Amygdala (tissue), 56 donors: Measurements from ENCODE around the gene MAMLD1.

Experiments used
- DNase-seq, 56 donors: peaks; one replicate each; lab custom pipeline; 2025; lab: John Stamatoyannopoulos, UW

MAMLD1 gene

GRCh38 chrX:150517303-150517910 is 154.3 kb downstream of the MAMLD1 start:
- no peak for DNase-seq

- no peak for DNase-seq
Observed at GRCh38 chrX:150522494-150522893, 159.4 kb downstream of the MAMLD1 start.

GRCh38 chrX:150525061-150525919 is 162.2 kb downstream of the MAMLD1 start:
- peak in 55 of 56 donors; percentile 5 to 89 (median 66) for DNase-seq

DNA sequence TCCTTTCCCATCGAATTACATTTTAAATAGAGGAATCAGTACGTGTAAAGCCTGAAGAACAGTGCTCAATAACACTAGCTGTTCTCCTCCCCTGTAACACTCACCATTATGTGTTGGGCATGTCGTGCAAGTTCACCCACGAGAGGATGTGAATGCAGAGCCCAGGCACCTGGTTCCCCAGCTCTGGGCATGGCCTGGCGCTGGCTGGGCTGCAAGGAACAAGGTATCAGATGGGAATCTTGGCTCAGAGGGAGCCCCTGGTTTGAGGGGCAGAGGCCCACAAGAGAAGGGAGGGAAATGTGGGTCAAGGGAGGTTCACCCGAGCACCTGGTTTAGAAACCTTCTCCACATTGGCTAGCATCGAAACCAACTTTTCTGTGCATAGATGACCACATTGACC is 163.6 kb downstream of the MAMLD1 start:
- DNase-seq = no peak

DNA sequence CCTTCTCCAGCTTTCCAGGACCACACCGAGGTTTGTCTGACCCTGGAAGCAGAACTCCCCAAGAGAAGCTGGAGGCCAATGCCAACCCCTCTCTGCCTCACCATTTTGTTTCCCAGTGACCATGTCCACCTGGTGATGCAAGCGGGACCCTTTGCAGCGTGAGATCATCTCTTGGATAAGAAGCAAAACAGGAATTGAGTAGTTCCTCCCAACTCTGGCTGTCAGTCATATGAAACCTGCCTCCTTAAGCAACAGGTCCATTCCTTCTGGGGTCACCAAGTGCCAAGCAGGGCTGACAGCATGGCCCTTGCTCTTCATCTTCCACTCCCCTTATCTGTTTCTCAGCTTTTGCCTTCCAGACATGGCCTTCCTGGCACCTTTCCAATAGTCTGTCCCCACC is 164.0 kb downstream of the MAMLD1 start:
- no peak for DNase-seq

- DNase-seq = no peak
Observed at GRCh38 chrX:150529587-150529986, 166.5 kb downstream of the MAMLD1 start.

DNA sequence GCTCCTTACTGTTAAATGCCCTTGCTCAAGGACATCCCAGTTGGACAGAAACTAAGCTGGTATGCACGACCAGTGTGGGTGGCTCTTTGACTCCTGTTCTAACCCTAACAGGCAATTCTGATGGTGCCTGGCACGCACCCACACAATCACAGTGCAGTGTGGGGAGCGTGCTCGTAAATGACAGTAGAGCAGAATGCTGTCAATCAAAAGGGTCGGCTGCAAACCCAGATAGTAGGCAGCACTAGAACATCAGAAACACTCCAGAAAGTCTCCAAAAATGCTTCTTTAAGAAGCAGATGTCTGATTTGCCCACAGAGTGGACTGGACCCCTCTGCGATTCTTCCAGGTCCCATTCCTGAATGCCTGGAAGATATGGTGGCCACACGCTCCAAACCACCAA is 167.7 kb downstream of the MAMLD1 start:
- no peak for DNase-seq

DNA sequence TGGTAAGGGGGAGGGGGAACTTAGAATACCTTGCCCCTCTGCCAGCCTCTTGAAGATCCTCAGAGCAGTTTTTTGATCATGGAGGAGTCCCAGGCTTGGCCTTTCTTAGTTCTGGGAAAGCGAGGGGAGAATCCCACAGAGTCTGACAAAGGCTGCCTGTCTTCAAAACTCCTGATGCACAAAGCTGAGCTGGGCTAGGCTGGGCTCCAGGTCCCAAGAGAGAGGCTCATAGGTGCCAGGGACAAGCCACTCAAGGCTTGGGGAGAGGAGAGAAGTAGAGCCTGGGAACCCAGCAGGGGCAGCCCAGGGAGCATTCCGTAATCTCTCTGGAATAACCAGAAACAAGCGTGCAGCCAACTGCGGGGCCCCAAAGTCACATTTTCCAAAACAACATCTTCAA is 168.3 kb downstream of the MAMLD1 start:
- DNase-seq = peak in 14 of 56 donors; percentile 0 to 49 (median 18)

GRCh38 chrX:150533863-150534262 is 170.7 kb downstream of the MAMLD1 start:
- DNase-seq = no peak

DNA sequence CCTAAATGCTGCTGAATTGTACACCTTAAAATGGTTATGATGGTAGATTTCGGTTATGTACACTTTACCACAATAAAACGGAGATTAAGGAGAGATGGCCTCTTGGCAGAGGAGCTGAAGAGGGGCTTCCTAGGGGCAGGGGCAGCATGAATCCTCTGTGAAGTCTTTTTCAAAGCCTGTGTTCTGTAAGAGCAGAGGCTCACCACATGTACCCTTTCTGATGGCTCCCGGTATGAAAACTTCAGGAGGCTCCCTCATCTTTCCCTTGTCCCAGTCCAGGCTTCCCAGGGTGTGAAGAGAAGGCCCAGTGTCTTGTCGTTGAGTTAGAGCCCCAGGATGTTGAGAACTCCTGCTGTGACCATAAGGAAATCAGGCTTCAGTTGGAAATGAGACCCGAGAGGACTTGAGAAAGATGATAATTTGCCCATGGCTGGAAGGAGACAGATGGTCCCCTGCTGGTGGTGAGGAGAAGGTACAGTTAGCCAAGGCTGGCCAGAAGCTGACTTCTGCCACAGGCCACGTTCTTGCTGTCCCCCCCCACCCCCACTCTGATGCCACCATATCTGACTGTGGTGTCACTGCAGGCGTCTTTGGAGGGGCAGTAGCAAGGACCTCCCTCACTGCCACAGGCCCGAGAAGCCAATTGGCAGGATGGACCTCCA is 173.5 kb downstream of the MAMLD1 start:
- no peak for DNase-seq

DNA sequence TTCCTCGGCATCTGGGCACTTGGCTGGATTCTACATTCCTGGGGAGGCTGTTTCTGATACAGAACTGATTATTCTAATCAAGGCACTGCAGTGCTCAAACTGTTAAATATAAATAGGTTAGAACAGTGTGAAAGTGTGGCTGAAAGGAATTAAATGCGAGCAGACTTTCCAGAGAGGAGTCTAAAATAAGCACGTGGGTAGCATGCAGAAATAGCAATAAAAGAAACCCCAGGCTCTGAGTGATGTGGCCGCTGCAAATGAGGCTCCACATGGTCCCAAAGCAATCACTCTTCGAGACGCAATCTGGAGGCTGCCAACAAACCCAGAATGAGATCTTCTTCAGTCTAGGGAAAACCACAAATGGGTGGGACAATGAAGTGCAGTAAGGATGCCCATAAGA is 174.7 kb downstream of the MAMLD1 start:
- DNase-seq = no peak

DNA sequence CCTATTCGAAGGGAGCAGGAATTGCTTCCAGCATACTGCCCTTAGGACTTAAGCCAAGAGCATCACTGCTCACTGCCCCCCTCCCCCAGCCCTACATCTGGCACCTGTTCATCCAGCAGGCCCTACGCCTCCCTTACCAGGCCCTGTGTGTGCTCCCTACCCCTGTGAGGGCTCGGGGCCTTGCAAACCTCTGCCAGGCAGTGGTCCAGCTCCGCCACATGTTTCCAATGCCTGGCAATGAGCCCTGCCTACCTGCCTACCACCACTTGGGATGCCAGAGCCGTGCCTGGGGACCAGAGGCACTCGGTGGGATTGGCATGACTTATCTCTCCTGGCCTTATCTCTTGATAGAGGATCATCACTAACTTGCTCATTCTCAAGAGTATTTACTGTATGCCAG is 177.8 kb downstream of the MAMLD1 start:
- no peak for DNase-seq

- DNase-seq = no peak
Observed at GRCh38 chrX:150542846-150543229, 179.7 kb downstream of the MAMLD1 start.

DNA sequence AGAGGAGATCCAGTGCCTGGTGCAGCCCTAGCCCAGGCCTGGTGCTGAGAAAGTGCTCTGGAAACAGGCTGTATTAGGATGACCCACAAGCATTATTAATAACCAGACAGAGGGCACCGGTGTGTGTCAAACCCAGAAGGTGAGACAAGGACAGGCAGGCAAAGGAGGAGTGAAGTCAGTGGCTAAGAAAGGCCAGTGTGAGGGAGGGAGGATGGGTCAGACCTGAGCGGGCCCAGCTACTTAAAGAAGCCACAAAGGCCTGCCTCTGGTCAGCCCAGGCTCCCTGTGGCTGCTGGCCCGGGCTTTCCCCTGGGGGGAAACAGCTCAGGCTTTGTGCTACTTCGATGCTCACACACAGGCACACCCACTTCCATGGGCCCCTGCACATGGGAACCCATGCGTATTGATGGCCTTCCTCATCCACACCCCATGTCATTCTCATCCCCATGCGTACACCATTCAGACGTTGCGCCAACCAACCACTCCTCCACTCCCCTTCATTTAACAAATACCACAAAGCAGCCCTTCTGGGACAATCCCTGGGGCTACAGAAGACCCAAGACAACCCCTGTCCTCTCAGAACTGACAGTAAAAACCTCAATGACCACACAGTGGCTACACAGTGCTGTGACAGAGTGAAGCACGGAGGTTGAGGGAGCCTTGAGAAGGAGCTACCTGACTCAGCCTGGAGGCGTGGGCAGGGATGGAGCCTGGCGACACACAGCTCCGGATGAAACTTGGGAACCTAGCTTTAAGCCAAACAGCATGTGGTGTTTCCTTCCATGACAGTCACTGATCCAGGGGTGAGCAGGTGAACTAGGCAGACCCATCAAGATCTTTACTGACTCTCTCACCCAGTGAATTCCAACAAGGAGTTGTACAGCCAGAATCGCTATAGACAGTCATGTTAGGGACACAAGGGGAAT is 180.4 kb downstream of the MAMLD1 start:
- DNase-seq = no peak

- DNase-seq = no peak
Observed at GRCh38 chrX:150544222-150544787, 181.2 kb downstream of the MAMLD1 start.

DNA sequence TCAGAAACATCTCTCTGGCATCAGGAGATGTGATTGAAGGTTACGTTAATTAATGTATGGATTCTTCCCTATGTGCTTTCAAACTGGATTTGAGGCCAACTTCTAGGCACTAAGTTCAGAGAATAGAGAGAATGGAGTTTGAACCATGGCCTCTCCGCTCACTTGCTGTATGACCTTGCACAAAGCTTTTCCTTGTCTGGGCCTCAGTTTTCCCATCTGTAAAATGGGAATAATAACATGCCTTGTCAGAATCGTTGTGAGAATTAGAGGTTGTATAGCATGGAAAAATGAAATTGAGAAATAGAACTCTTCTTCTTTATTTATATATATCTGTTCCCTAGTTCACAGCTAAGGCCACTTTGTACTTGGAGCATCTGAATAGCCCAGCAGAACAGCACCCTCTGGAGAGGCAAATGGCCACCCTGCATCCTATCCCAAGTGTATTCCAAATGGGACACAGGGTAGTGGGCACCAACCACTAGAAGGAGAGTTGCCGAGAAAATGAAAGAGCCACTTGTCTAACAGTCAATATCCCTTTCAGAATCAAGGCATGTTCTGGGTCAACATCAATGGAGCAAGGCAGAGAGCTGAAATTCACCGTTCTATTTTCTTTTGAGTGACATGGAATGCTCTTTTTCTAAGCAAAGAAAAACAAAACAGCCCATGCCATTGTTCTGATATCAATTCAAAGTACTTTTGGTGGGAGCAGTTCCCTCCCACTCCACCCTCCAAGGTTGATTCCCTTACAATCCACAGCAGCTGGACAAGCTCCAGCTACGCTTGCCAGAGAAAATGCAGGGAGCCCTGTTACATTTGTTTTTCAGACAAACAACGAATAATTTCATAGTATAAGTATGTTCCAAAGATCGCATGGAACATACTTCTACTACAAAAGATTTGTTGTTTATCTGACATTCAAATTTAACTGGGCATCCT is 182.0 kb downstream of the MAMLD1 start:
- DNase-seq = peak in 9 of 56 donors; percentile 1 to 39 (median 12)

DNA sequence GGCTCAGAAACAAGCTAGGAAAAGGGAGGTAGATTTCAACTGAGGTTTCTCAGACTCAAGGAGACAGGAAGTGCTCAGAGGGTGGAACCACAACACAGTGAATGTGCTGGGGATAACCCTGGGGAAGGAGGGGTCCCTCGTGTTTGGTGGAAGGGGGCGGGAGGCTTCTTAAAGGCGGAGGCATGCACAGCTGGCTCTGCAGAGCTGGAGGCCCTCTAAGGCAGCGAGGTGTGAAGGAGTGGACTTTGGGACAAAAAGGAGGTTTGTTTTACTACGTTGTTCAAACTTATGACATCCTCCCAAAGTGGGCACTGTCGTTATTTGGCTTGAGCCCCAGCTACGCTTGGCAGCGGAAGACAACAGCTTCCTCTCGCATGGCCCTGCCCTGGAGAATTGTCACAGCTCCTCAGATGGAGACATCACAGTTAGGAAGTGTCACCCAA is 183.6 kb downstream of the MAMLD1 start:
- DNase-seq = peak in 1 of 56 donors; percentile 34

DNA sequence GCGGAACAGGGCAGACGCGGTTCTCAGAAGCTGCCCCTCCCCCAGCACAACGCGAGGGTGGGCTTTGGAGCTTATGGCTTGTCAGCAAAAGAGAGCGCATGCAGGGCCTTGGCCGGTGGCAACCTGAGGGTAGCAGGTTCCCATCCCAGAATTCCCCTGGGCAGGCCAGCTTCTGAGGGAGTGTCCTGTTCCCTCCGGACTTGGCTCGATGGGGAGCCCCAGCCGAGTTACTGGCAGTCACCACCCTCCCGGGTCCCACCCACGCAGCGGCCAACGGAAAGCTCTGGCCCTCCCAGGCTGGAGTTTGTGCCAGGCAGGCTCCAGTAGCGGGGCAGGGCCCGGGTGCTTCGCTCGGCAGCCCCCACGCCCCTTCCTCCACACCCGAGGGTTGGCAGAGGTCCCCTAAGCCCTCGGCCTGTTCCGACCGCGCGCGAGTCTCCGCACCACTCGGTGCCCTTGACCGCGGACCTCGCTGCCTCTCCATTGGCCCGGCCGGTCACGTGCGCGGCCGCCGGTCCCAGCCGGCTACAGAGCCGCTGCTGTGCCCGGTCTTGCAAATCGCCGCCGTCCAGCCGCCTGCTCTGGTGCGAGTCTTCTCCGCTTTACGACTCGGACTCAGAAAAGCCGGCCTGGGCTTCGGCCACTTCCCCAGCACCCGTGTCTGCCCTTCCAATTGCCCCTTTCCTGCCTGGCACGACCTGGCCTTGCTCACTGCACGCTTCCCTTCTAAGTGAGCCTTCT is 184.4 kb downstream of the MAMLD1 start:
- DNase-seq = peak in 55 of 56 donors; percentile 3 to 85 (median 62)
